Common myeloid progenitor, CD34-positive (primary cell): ENCODE measurements around the gene STAG2.

Experiments
- CTCF ChIA-PET: fragments of 350-600 bp; sonication (Branson Sonifier 250); formaldehyde crosslinking; loops from one replicate; lab custom pipeline; 2021; ENCODE audit warnings: antibody characterized with exemption; lab: Charles Lee
- POLR2A ChIA-PET: fragments of 350-600 bp; sonication (Branson Sonifier 250); formaldehyde crosslinking; loops from one replicate; lab custom pipeline; 2021; ENCODE audit warnings: antibody characterized with exemption; lab: Charles Lee
- DNase-seq, 3 donors: peaks; one replicate each; pipeline versions ENCODE4 v3.0.0 to v3.0.0-alpha.2; 2013
- H3K27ac ChIP-seq, 2 experiments: 1 replicate in 1 of 2; 2 replicates in 1 of 2; pipeline ENCODE4 v1.7.0; 2013; ENCODE audit warnings: inconsistent platforms in 2 of 2, low read length in 2 of 2, mild to moderate bottlenecking in 2 of 2, low read depth in 1 of 2, moderate library complexity in 1 of 2; ENCODE audit not compliant: severe bottlenecking in 2 of 2, insufficient read depth in 1 of 2, poor library complexity in 1 of 2
- H3K27me3 ChIP-seq, 5 experiments: replicated peaks in 2 of 5; 1 replicate in 3 of 5; 2 replicates in 2 of 5; pipeline versions ENCODE4 v1.6.1 to v1.7.0; 2013; ENCODE audit warnings: low read length in 4 of 5, mild to moderate bottlenecking in 2 of 5, moderate library complexity in 2 of 5, inconsistent platforms in 1 of 5; ENCODE audit not compliant: insufficient read depth in 5 of 5, control insufficient read depth in 4 of 5
- H3K36me3 ChIP-seq, 4 experiments: 1 replicate in 2 of 4; 2 replicates in 2 of 4; pipeline versions ENCODE4 v1.6.1 to v1.7.0; 2013; ENCODE audit warnings: low read length in 3 of 4, control low read depth in 1 of 4, mild to moderate bottlenecking in 1 of 4; ENCODE audit not compliant: control insufficient read depth in 4 of 4, insufficient read depth in 4 of 4
- H3K4me1 ChIP-seq, 4 experiments: 1 replicate in 3 of 4; 2 replicates in 1 of 4; pipeline versions ENCODE4 v1.6.1 to v1.7.1; 2013; ENCODE audit warnings: low read length in 3 of 4, mild to moderate bottlenecking in 3 of 4, control low read depth in 1 of 4, inconsistent platforms in 1 of 4, moderate library complexity in 1 of 4; ENCODE audit not compliant: control insufficient read depth in 4 of 4, insufficient read depth in 4 of 4; ENCODE audit errors: control extremely low read depth in 1 of 4
- H3K4me3 ChIP-seq, 7 experiments: 1 replicate in 4 of 7; 2 replicates in 3 of 7; pipeline versions ENCODE4 v1.5.1 to v1.7.0; 2013; ENCODE audit warnings: mild to moderate bottlenecking in 7 of 7, low read length in 6 of 7, moderate library complexity in 6 of 7, inconsistent platforms in 2 of 7, low read depth in 2 of 7, control low read depth in 1 of 7; ENCODE audit not compliant: insufficient read depth in 4 of 7, control insufficient read depth in 1 of 7; ENCODE audit errors: extremely low read depth in 1 of 7
- H3K9me3 ChIP-seq, 5 experiments: 1 replicate in 4 of 5; 2 replicates in 1 of 5; pipeline versions ENCODE4 v1.6.1 to v1.7.1; 2013; ENCODE audit warnings: low read length in 4 of 5, mild to moderate bottlenecking in 2 of 5, inconsistent platforms in 1 of 5, low read depth in 1 of 5, moderate library complexity in 1 of 5; ENCODE audit not compliant: control insufficient read depth in 4 of 5, insufficient read depth in 2 of 5; ENCODE audit errors: control extremely low read depth in 1 of 5
- WGBS: methylation state at CpG from one replicate; pipeline ENCODE4 v1.1.5; 2013; ENCODE audit not compliant: insufficient coverage; 5-methylcytosine and 5-hydroxymethylcytosine counted together

The STAG2 gene

GRCh38 chrX:124026529-124026928 is 65.0 kb downstream of the STAG2 start:
- no peak for DNase-seq
- no CpG with 5 or more reads among the region's 1 CpG for WGBS
- no peaks in the 10 kb centered on the region for H3K9me3 ChIP-seq
- no peak overlapping the region for H3K27ac ChIP-seq
- CTCF ChIA-PET = no interaction called here
- H3K27me3 ChIP-seq = no peaks in the 10 kb centered on the region
- peaks cover 0 to 2% (median 0%) of the 10 kb centered on the region in 4 experiments for H3K4me1 ChIP-seq
- no peak overlapping the region for H3K4me3 ChIP-seq
- H3K36me3 ChIP-seq = peaks cover 2 to 9% (median 4%) of the 10 kb centered on the region in 4 experiments
- POLR2A ChIA-PET = no interaction called here

- ChIA-PET CTCF (interaction anchor here (1.3 kb wide), 1 partner anchor 195 kb away, joined by 4 read pairs; no protein-coding TSS in a partner anchor), POLR2A (no interaction called here)
- Histone ChIP-seq H3K27me3 (no peaks in the 10 kb centered on the region), H3K27ac (no peak overlapping the region), H3K4me1 (peaks cover 0 to 2% (median 0%) of the 10 kb centered on the region in 4 experiments), H3K36me3 (peaks cover 2 to 9% (median 4%) of the 10 kb centered on the region in 4 experiments), H3K4me3 (no peak overlapping the region), H3K9me3 (no peaks in the 10 kb centered on the region)
- DNase-seq = no peak
- 68% methylated on average over 2 of the region's 3 CpGs for WGBS
Observed at GRCh38 chrX:124028182-124028581, 66.7 kb downstream of the STAG2 start.

DNA sequence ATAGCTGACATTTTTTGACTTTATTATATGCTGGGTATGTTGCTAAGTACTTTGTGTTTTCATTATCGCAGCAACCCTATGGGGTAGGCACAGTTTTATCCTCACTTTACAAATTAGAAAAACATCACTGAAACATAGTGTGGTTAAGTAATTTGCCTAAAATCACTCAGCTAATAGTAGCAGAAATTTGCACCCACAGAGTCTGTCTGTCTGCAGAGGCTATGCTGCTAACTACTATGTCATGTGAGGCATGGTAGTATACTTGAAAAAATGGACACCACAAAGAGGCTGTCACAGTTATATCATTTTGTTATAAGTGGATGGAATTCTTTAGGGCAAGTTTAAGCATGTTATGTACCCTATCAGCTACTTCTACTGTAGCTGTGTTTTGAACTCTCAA is 69.0 kb downstream of the STAG2 start:
- no CpG with 5 or more reads among the region's 1 CpG for WGBS
- no peak overlapping the region for H3K4me3 ChIP-seq
- H3K27ac ChIP-seq = no peak overlapping the region
- H3K27me3 ChIP-seq = no peaks in the 10 kb centered on the region
- ChIA-PET CTCF (interaction anchor here (1.0 to 1.2 kb wide), 3 partner anchors 9 to 17 kb away, joined by 3 read pairs; no protein-coding TSS in a partner anchor), POLR2A (no interaction called here)
- H3K9me3 ChIP-seq = no peaks in the 10 kb centered on the region
- peaks cover 2 to 9% (median 4%) of the 10 kb centered on the region in 4 experiments for H3K36me3 ChIP-seq
- no peaks in the 10 kb centered on the region for H3K4me1 ChIP-seq
- no peak for DNase-seq

DNA sequence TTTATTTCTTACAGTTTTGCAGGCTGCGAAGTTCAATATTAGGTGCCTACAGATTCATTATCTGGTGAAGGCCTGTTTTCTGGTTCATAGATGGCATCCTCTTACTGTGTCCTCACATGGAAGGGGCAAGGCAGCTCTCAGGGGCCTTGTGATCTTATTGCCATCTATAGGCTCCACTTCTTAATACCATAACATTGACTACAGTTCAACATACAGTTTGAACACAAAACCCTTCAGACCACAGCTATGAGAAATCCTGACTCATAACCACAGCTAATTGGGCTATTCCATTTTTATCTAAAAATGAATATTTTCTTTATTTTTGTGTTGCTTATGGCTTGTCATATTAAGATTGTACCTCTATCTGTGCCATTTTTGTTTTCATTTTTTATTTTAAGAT is 72.3 kb downstream of the STAG2 start:
- H3K27me3 ChIP-seq = no peaks in the 10 kb centered on the region
- ChIA-PET CTCF (interaction anchor here (0.6 to 1.0 kb wide), 2 partner anchors 56 to 179 kb away, joined by 3 to 4 read pairs; no protein-coding TSS in a partner anchor), POLR2A (no interaction called here)
- H3K27ac ChIP-seq = no peak overlapping the region
- H3K4me3 ChIP-seq = no peak overlapping the region
- H3K9me3 ChIP-seq = no peaks in the 10 kb centered on the region
- no peaks in the 10 kb centered on the region for H3K36me3 ChIP-seq
- 89% methylated on average over 1 of the region's 1 CpG for WGBS
- DNase-seq = peak in 2 of 3 donors; percentile 16 to 22
- no peaks in the 10 kb centered on the region for H3K4me1 ChIP-seq

DNA sequence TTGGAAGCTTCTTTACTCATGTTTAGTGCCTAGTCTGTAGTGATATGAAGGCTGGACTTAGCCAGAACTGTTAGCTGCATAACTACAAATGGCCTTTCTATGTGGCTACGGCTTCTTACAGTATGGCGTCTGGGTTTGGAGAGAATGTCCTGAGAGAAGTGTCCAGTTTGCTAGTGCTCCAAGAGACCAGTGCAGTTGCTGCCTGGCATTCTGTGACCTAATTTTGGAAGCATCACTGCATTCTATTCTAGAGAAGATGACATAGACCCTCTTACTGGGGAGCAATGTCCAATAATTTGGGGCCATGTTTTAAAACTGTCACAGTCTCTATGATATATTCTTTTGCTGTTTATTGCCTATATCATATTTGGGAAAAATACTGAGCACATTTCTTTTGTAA is 74.2 kb downstream of the STAG2 start:
- POLR2A ChIA-PET = no interaction called here
- Histone ChIP-seq H3K9me3 (no peaks in the 10 kb centered on the region), H3K36me3 (peaks cover 0 to 3% (median 0%) of the 10 kb centered on the region in 4 experiments), H3K27ac (no peak overlapping the region), H3K27me3 (no peaks in the 10 kb centered on the region), H3K4me3 (no peak overlapping the region), H3K4me1 (no peaks in the 10 kb centered on the region)
- CTCF ChIA-PET = interaction anchor here (0.6 to 1.2 kb wide), 2 partner anchors 12 kb away, joined by 3 read pairs; no protein-coding TSS in a partner anchor
- 100% methylated on average over 2 of the region's 2 CpGs for WGBS
- no peak for DNase-seq

- Histone ChIP-seq H3K9me3 (no peaks in the 10 kb centered on the region), H3K27ac (no peak overlapping the region), H3K36me3 (peaks cover 3 to 19% (median 3%) of the 10 kb centered on the region in 4 experiments), H3K4me1 (no peaks in the 10 kb centered on the region), H3K27me3 (no peaks in the 10 kb centered on the region), H3K4me3 (no peak overlapping the region)
- WGBS = no CpG with 5 or more reads among the region's 1 CpG
- CTCF ChIA-PET = interaction anchor here (1.9 kb wide), 1 partner anchor 24 kb away, joined by 4 read pairs; no protein-coding TSS in a partner anchor
- no peak for DNase-seq
- POLR2A ChIA-PET = no interaction called here
Observed at GRCh38 chrX:124042042-124042441, 80.5 kb downstream of the STAG2 start.

DNA sequence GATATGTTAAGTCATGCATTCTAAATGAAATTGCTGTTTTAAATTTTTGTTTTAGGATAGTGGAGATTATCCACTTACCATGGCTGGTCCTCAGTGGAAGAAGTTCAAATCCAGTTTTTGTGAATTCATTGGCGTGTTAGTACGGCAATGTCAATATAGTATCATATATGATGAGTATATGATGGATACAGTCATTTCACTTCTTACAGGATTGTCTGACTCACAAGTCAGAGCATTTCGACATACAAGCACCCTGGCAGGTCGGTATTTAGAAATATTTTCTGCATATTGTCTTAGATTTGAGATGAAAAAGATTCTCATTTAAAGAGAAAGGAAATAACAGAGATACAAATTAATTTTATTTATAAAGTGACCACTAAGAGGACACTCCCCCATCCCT is 83.6 kb downstream of the STAG2 start:
- H3K9me3 ChIP-seq = no peaks in the 10 kb centered on the region
- WGBS = no CpG with 5 or more reads among the region's 4 CpGs
- no peak overlapping the region for H3K4me3 ChIP-seq
- H3K36me3 ChIP-seq = peaks cover 6 to 30% (median 10%) of the 10 kb centered on the region in 4 experiments
- no peak overlapping the region for H3K27ac ChIP-seq
- ChIA-PET CTCF (no interaction called here), POLR2A (no interaction called here)
- peaks cover 0 to 2% (median 0%) of the 10 kb centered on the region in 5 experiments for H3K27me3 ChIP-seq
- DNase-seq = no peak
- no peaks in the 10 kb centered on the region for H3K4me1 ChIP-seq
